ENCODE results near the gene ATP13A5. TPM values are rescaled to one million over a fixed set of nuclear protein-coding genes. Genes with fewer than 3 reads are reported as not detected.

ATP13A5 gene
- total RNA-seq, 1 donor from 2014 or later, result not detected

GRCh38 chr3:193403307-193403706 is 24.8 kb upstream of the ATP13A5 start:
- Mint-ChIP-seq H3K27me3 (ENCODE audit: low read depth) (peaks cover 10% of the 10 kb centered on the region), H3K27ac (ENCODE audit: unreplicated experiment) (no peak overlapping the region), H3K9me3 (ENCODE audit: low read depth) (no peaks in the 10 kb centered on the region), H3K4me1 (ENCODE audit: low read depth) (no peaks in the 10 kb centered on the region), H3K36me3 (ENCODE audit: low read depth) (no peaks in the 10 kb centered on the region), H3K4me3 (ENCODE audit: unreplicated experiment) (no peak overlapping the region)
- no peak for TF ChIP-seq CTCF (IDR thresholded peaks at IDR 0.05)
- DNase-seq (ENCODE audit: low spot score), result no peak

- no peak for TF ChIP-seq CTCF (IDR thresholded peaks at IDR 0.05)
- no peaks in the 10 kb centered on the region for H3K36me3 Mint-ChIP-seq (ENCODE audit: low read depth)
- H3K4me3 Mint-ChIP-seq (ENCODE audit: unreplicated experiment), result no peak overlapping the region
- H3K9me3 Mint-ChIP-seq (ENCODE audit: low read depth), result no peaks in the 10 kb centered on the region
- H3K4me1 Mint-ChIP-seq (ENCODE audit: low read depth), result no peaks in the 10 kb centered on the region
- DNase-seq (ENCODE audit: low spot score), result no peak
- H3K27ac Mint-ChIP-seq (ENCODE audit: unreplicated experiment), result no peak overlapping the region
- peaks cover 9% of the 10 kb centered on the region for H3K27me3 Mint-ChIP-seq (ENCODE audit: low read depth)
These were observed 21.8 kb upstream of the ATP13A5 start for GRCh38 chr3:193400304-193400703.

GRCh38 chr3:193396451-193397244 is 18.1 kb upstream of the ATP13A5 start:
- H3K4me3 Mint-ChIP-seq (ENCODE audit: unreplicated experiment), result no peak overlapping the region
- no peak for TF ChIP-seq CTCF (IDR thresholded peaks at IDR 0.05)
- no peaks in the 10 kb centered on the region for H3K36me3 Mint-ChIP-seq (ENCODE audit: low read depth)
- no peaks in the 10 kb centered on the region for H3K4me1 Mint-ChIP-seq (ENCODE audit: low read depth)
- H3K27ac Mint-ChIP-seq (ENCODE audit: unreplicated experiment), result no peak overlapping the region
- H3K27me3 Mint-ChIP-seq (ENCODE audit: low read depth), result peaks cover 9% of the 10 kb centered on the region
- DNase-seq (ENCODE audit: low spot score), result no peak
- H3K9me3 Mint-ChIP-seq (ENCODE audit: low read depth), result no peaks in the 10 kb centered on the region

- no peaks in the 10 kb centered on the region for H3K4me1 Mint-ChIP-seq (ENCODE audit: low read depth)
- no peak overlapping the region for H3K27ac Mint-ChIP-seq (ENCODE audit: unreplicated experiment)
- DNase-seq (ENCODE audit: low spot score), result no peak
- TF ChIP-seq CTCF (IDR thresholded peaks at IDR 0.05), result no peak
- H3K9me3 Mint-ChIP-seq (ENCODE audit: low read depth), result no peaks in the 10 kb centered on the region
- H3K36me3 Mint-ChIP-seq (ENCODE audit: low read depth), result no peaks in the 10 kb centered on the region
- H3K27me3 Mint-ChIP-seq (ENCODE audit: low read depth), result no peaks in the 10 kb centered on the region
- H3K4me3 Mint-ChIP-seq (ENCODE audit: unreplicated experiment), result no peak overlapping the region
These were observed 13.3 kb upstream of the ATP13A5 start for GRCh38 chr3:193391902-193392301.

- no peaks in the 10 kb centered on the region for H3K4me1 Mint-ChIP-seq (ENCODE audit: low read depth)
- H3K9me3 Mint-ChIP-seq (ENCODE audit: low read depth), result no peaks in the 10 kb centered on the region
- H3K27ac Mint-ChIP-seq (ENCODE audit: unreplicated experiment), result no peak overlapping the region
- H3K36me3 Mint-ChIP-seq (ENCODE audit: low read depth), result no peaks in the 10 kb centered on the region
- no peaks in the 10 kb centered on the region for H3K27me3 Mint-ChIP-seq (ENCODE audit: low read depth)
- no peak for DNase-seq (ENCODE audit: low spot score)
- H3K4me3 Mint-ChIP-seq (ENCODE audit: unreplicated experiment), result no peak overlapping the region
- TF ChIP-seq CTCF (IDR thresholded peaks at IDR 0.05), result no peak
These were observed 10.8 kb upstream of the ATP13A5 start for GRCh38 chr3:193389335-193389734.

Measured in chondrocyte (in vitro differentiated cells).